GM23338 (cell line): ENCODE results near the gene TMEM92. TPM values are rescaled to one million over a fixed set of nuclear protein-coding genes. Genes with fewer than 3 reads are reported as not detected.

Source experiments
- ATAC-seq: fragments of 200-7000 bp; cut with Tn5 transposase; 3 replicates; pipeline ENCODE4 v1.9.1; 2020
- DNase-seq: peaks from one replicate; pipeline ENCODE4 v3.0.0-alpha.2; 2015; ENCODE audit warnings: low spot score
- H2AFZ ChIP-seq: fragments of 200-600 bp; sonication (generic); 2 replicates; pipeline ENCODE4 v1.8.0; 2016; ENCODE audit warnings: antibody characterized with exemption, mild to moderate bottlenecking, moderate library complexity
- H3F3A ChIP-seq: fragments of 200-600 bp; sonication (generic); replicated peaks from 2 replicates; pipeline ENCODE4 v1.8.0; 2017; ENCODE audit warnings: antibody characterized with exemption, mixed run types, low read depth
- H3K27ac ChIP-seq: fragments of 200-600 bp; sonication (generic); 2 replicates; pipeline ENCODE4 v1.6.1; 2016; ENCODE audit warnings: low read depth
- H3K27me3 ChIP-seq: fragments of 200-600 bp; sonication (generic); 2 replicates; pipeline ENCODE4 v1.8.0; 2016; ENCODE audit warnings: mild to moderate bottlenecking, mixed run types, moderate library complexity; ENCODE audit not compliant: insufficient read depth
- H3K36me3 ChIP-seq: fragments of 200-600 bp; sonication (generic); 2 replicates; pipeline ENCODE4 v1.8.0; 2016; ENCODE audit warnings: mild to moderate bottlenecking; ENCODE audit not compliant: insufficient read depth
- H3K4me1 ChIP-seq: fragments of 200-600 bp; sonication (generic); 2 replicates; pipeline ENCODE4 v1.8.0; 2016; ENCODE audit warnings: mild to moderate bottlenecking, moderate library complexity; ENCODE audit not compliant: insufficient read depth
- H3K4me2 ChIP-seq: fragments of 200-600 bp; sonication (generic); 2 replicates; pipeline ENCODE4 v1.7.1; 2017; ENCODE audit warnings: mixed run types
- H3K4me3 ChIP-seq: fragments of 200-600 bp; sonication (generic); 2 replicates; pipeline ENCODE4 v1.6.1; 2016; ENCODE audit warnings: mixed run types
- H3K79me2 ChIP-seq: fragments of 200-600 bp; sonication (generic); replicated peaks from 2 replicates; pipeline ENCODE4 v1.8.0; 2017; ENCODE audit warnings: mild to moderate bottlenecking; ENCODE audit not compliant: insufficient read depth
- H3K9me2 ChIP-seq: fragments of 200-600 bp; sonication (generic); 2 replicates; pipeline ENCODE4 v1.8.0; 2017; ENCODE audit not compliant: insufficient read depth
- H4K20me1 ChIP-seq: fragments of 200-600 bp; sonication (generic); replicated peaks from 2 replicates; pipeline ENCODE4 v1.8.0; 2017; ENCODE audit warnings: mild to moderate bottlenecking; ENCODE audit not compliant: insufficient read depth
- H3K27ac Mint-ChIP-seq: 2 replicates; pipeline ENCODE4 v1.8.0; 2020; ENCODE audit warnings: inconsistent platforms, mild to moderate bottlenecking, moderate library complexity, mixed read lengths
- H3K27me3 Mint-ChIP-seq: 3 replicates; pipeline ENCODE4 v1.8.0; 2022; ENCODE audit warnings: low read depth, mild to moderate bottlenecking, moderate library complexity, mixed read lengths, inconsistent platforms; ENCODE audit not compliant: insufficient read depth, poor library complexity
- H3K36me3 Mint-ChIP-seq: 3 replicates; pipeline ENCODE4 v1.8.0; 2021; ENCODE audit warnings: low read depth, mild to moderate bottlenecking, inconsistent platforms, moderate library complexity, mixed read lengths
- H3K4me1 Mint-ChIP-seq: 3 replicates; pipeline ENCODE4 v1.8.0; 2020; ENCODE audit warnings: mild to moderate bottlenecking, inconsistent platforms, mixed read lengths
- H3K4me3 Mint-ChIP-seq: 3 replicates; pipeline ENCODE4 v1.8.0; 2021; ENCODE audit warnings: moderate library complexity, mild to moderate bottlenecking, inconsistent platforms, mixed read lengths
- H3K9me3 Mint-ChIP-seq: 3 replicates; pipeline ENCODE4 v1.8.0; 2020; ENCODE audit warnings: moderate library complexity, mild to moderate bottlenecking, inconsistent platforms, mixed read lengths
- CTCF ChIP-seq, 2 experiments: fragments of 200-600 bp in 1 of 2; sonication (generic) in 1 of 2; conservative IDR thresholded peaks; 2 replicates each; pipeline versions ENCODE4 v1.5.1 to v1.6.1; 2016 to 2017; ENCODE audit warnings: antibody characterized with exemption in 2 of 2, low read depth in 2 of 2, mild to moderate bottlenecking in 2 of 2, moderate library complexity in 1 of 2
- EZH2phosphoT487 ChIP-seq: fragments of 200-600 bp; sonication (generic); IDR thresholded peaks from one replicate; pipeline ENCODE4 v1.8.1; 2018; ENCODE audit warnings: antibody characterized with exemption; ENCODE audit not compliant: unreplicated experiment
- JUNB ChIP-seq: IDR thresholded peaks from one replicate; pipeline ENCODE4 v1.6.1; 2016; ENCODE audit warnings: antibody characterized with exemption; ENCODE audit not compliant: unreplicated experiment
- NANOG ChIP-seq: IDR thresholded peaks from 2 replicates; pipeline ENCODE4 v1.6.1; 2016; ENCODE audit warnings: antibody characterized with exemption, borderline replicate concordance
- POLR2AphosphoS5 ChIP-seq: IDR thresholded peaks from 2 replicates; pipeline ENCODE4 v1.6.1; 2016; ENCODE audit warnings: antibody characterized with exemption, low read depth
- REST ChIP-seq: IDR thresholded peaks from one replicate; pipeline ENCODE4 v1.6.1; 2018; ENCODE audit warnings: antibody characterized with exemption; ENCODE audit not compliant: unreplicated experiment
- ZNF114 ChIP-seq: fragments of 250-450 bp; sonication (Bioruptor Pico); IDR thresholded peaks from 2 replicates; pipeline ENCODE4 v1.5.0; 2020; ENCODE audit warnings: mild to moderate bottlenecking, moderate library complexity
- ZNF331 ChIP-seq: fragments of 250-450 bp; sonication (Bioruptor Pico); IDR thresholded peaks from 2 replicates; pipeline ENCODE4 v1.5.0; 2020; ENCODE audit warnings: low read depth, mild to moderate bottlenecking, moderate library complexity
- long read RNA-seq: library from polyadenylated mRNA; unstranded; transcript quantifications from one replicate; pipeline ENCODE4 v2.0.0, GENCODE V29; 2020; ENCODE audit not compliant: unreplicated experiment
- polyA plus RNA-seq: library from polyadenylated mRNA; unstranded; fragments of >200 nt; fragmentation: Nextera tagmentation; extraction: Ambion mirVana; gene quantifications from 2 replicates; pipeline ENCODE4 v1.2.1, GENCODE V29; 2016
- total RNA-seq: library from RNA; depleted of rRNA; stranded (reverse); fragments of >200 nt; shearing (Covaris generic); gene quantifications from 2 replicates; pipeline ENCODE4 v1.2.3, GENCODE V29; 2014; rRNA removed

The TMEM92 gene
- 7.3 and 9.7 TPM in 2 replicates for total RNA-seq
- polyA plus RNA-seq: 13.4 and 18.4 TPM in 2 replicates
- long read RNA-seq, transcript TMEM92-202 (5 exons, 573 nt): major isoform, 17 of 23 reads
- long read RNA-seq, partial matches to known transcripts: 0 of 23 reads
- long read RNA-seq, other reads (novel, unspliced or antisense): 6 of 23 reads

- H2AFZ ChIP-seq: peak within 1 kb of the TSS; percentile 98
These were observed at the start of gene TMEM92 for GRCh38 chr17:50274142-50274896. TSS of gene TMEM92 (plus strand) at chr17:50274466. CDS start at chr17:50274502, 36 bp downstream.

More at GRCh38 chr17:50274142-50274896, at the start of gene TMEM92:
- Mint-ChIP-seq H3K27me3 (peaks cover 17% of the 10 kb centered on the region), H3K9me3 (no peaks in the 10 kb centered on the region), H3K4me3 (peak within 1 kb of the TSS; percentile 74), H3K27ac (no peak within 1 kb of the TSS; the same call in 1 of the 2 replicates), H3K4me1 (peaks cover 46% of the 10 kb centered on the region), H3K36me3 (no peaks in the 10 kb centered on the region)
- ATAC-seq: peak; percentile 83
- Histone ChIP-seq H3K4me1 (peaks cover 58% of the 10 kb centered on the region), H3F3A (no peaks in the 10 kb centered on the region), H3K4me2 (peak within 1 kb of the TSS; percentile 93), H3K9me2 (no peaks in the 10 kb centered on the region), H3K27ac (no peak within 1 kb of the TSS), H3K4me3 (peak within 1 kb of the TSS; percentile 82), H3K27me3 (peaks cover 15% of the 10 kb centered on the region; the same call in 1 of the 2 replicates), H4K20me1 (no peaks in the 10 kb centered on the region), H3K79me2 (0 out of 2 replicates have a peak, but pooled peaks cover 3% of the 10 kb centered on the region), H3K36me3 (no peaks in the 10 kb centered on the region)
- peak; percentile 96 for DNase-seq
- TF ChIP-seq ZNF114 (CRISPR knock-in tag): no peak
- TF ChIP-seq REST: no peak
- TF ChIP-seq POLR2AphosphoS5: peak; percentile 88
- no peak for TF ChIP-seq EZH2phosphoT487
- no peak for TF ChIP-seq JUNB
- TF ChIP-seq ZNF331: no peak
- TF ChIP-seq NANOG: no peak
- TF ChIP-seq CTCF (conservative IDR thresholded peaks at IDR 0.05; ENCODE audit: low read depth in 2 of 2): no peak
